Calu3 (cell line): ENCODE results near the gene GLRX. TPM values are rescaled to one million over a fixed set of nuclear protein-coding genes. Genes with fewer than 3 reads are reported as not detected.
"Not testable (repeated sequence)": the region's sequence is repeated elsewhere in the genome, so short reads cannot be mapped to it uniquely, and the experiment has no call there.

Experiments
- BruUV-seq: library from RNA; stranded (reverse); fragments of 400-500 nt; replicated peaks from 2 replicates; lab custom pipeline; 2021; lab: Mats Ljungman, UMichigan
- CTCF ChIA-PET: fragments of 300-600 bp; sonication (Branson Sonifier 250); formaldehyde crosslinking; loops from one replicate; lab custom pipeline; 2022; ENCODE audit warnings: antibody characterized with exemption; lab: Charles Lee
- DNase-seq: peaks from one replicate; pipeline ENCODE4 v3.0.0; 2022
- H3K27ac Mint-ChIP-seq: one replicate; pipeline ENCODE4 v1.8.0; 2022; ENCODE audit warnings: mixed read lengths; ENCODE audit not compliant: unreplicated experiment
- H3K27me3 Mint-ChIP-seq: one replicate; pipeline ENCODE4 v1.8.0; 2022; ENCODE audit warnings: mixed read lengths; ENCODE audit not compliant: unreplicated experiment
- H3K36me3 Mint-ChIP-seq: one replicate; pipeline ENCODE4 v1.8.0; 2022; ENCODE audit warnings: mild to moderate bottlenecking, moderate library complexity, mixed read lengths; ENCODE audit not compliant: insufficient read depth, unreplicated experiment
- H3K4me1 Mint-ChIP-seq: one replicate; pipeline ENCODE4 v1.8.0; 2022; ENCODE audit warnings: mild to moderate bottlenecking, low read depth, mixed read lengths; ENCODE audit not compliant: unreplicated experiment
- H3K4me3 Mint-ChIP-seq: one replicate; pipeline ENCODE4 v1.8.0; 2022; ENCODE audit warnings: mild to moderate bottlenecking, low read depth, moderate library complexity, mixed read lengths; ENCODE audit not compliant: unreplicated experiment
- H3K9me3 Mint-ChIP-seq: one replicate; pipeline ENCODE4 v1.8.0; 2022; ENCODE audit warnings: low read depth, mixed read lengths; ENCODE audit not compliant: unreplicated experiment
- intact Hi-C: fragments of 100-400 bp; cut with micrococcal nuclease; formaldehyde crosslinking; loops from one replicate; pipeline ENCODE4 v1.10.0; 2022; ENCODE audit not compliant: unreplicated experiment
- total RNA-seq: library from RNA; stranded (reverse); gene quantifications from 2 replicates; pipeline ENCODE4 v1.2.3, GENCODE V29; 2022
- TF ChIP-seq, protein P1 (sequence below): fragments of 200-600 bp; IDR thresholded peaks from one replicate; pipeline ENCODE4 v1.8.0; 2022; ENCODE audit warnings: antibody characterized with exemption; ENCODE audit not compliant: unreplicated experiment

Gene GLRX
- total RNA-seq, 1 experiment from 2014 or later: 27.9 TPM

DNA sequence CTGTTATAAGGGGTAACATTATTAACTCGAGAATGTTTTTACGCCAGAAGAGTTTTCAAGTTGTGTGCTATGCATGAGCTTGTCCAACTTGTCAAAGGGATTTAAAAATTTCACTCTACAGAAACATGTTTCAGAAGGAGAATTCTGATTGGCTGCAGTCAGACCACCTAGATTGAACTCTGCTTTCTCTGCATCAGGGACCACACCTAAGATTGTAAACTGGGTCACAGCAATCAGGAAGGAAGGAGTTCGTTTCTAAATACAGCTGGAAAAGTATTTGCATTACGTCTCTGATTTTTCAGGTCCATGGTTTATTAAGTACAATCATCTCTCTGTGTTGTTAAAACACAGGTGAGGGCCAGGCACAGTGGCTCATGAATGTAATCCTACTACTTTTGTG is 5.8 kb downstream of the GLRX start:
- TF ChIP-seq, protein P1, sequence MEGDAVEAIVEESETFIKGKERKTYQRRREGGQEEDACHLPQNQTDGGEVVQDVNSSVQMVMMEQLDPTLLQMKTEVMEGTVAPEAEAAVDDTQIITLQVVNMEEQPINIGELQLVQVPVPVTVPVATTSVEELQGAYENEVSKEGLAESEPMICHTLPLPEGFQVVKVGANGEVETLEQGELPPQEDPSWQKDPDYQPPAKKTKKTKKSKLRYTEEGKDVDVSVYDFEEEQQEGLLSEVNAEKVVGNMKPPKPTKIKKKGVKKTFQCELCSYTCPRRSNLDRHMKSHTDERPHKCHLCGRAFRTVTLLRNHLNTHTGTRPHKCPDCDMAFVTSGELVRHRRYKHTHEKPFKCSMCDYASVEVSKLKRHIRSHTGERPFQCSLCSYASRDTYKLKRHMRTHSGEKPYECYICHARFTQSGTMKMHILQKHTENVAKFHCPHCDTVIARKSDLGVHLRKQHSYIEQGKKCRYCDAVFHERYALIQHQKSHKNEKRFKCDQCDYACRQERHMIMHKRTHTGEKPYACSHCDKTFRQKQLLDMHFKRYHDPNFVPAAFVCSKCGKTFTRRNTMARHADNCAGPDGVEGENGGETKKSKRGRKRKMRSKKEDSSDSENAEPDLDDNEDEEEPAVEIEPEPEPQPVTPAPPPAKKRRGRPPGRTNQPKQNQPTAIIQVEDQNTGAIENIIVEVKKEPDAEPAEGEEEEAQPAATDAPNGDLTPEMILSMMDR: no peak
- peaks cover 24% of the 10 kb centered on the region for H3K4me1 Mint-ChIP-seq
- H3K27me3 Mint-ChIP-seq: no peaks in the 10 kb centered on the region
- H3K4me3 Mint-ChIP-seq: no peak overlapping the region
- H3K9me3 Mint-ChIP-seq: no peaks in the 10 kb centered on the region
- no peak for DNase-seq
- BruUV-seq: no TSS peak
- no peak overlapping the region for H3K27ac Mint-ChIP-seq
- intact Hi-C loops: no loop called here
- CTCF ChIA-PET: interaction anchor here (0.9 kb wide), 1 partner anchor 885 kb away, joined by 3 read pairs; no protein-coding TSS in a partner anchor
- peaks cover 10% of the 10 kb centered on the region for H3K36me3 Mint-ChIP-seq

DNA sequence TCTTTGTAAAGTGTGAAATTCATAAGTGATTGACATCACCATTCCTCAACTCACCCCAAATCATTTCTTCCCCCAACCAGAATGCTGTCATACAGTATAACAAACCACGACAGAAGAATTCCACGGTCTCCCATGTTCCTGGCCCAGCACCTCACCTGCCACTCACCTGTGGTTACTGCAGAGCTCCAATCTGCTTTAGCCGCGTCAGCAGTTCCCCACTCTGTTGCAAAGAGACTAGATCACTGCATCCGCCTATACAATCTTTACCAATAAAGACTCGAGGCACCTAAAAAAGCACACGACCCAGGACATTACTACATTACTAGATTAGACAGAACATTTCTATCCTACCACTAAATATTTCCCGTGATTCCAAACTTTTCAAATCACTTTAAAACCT is 6.2 kb downstream of the GLRX start:
- Mint-ChIP-seq H3K4me3 (no peak overlapping the region), H3K27ac (no peak overlapping the region), H3K9me3 (no peaks in the 10 kb centered on the region), H3K4me1 (peaks cover 24% of the 10 kb centered on the region), H3K36me3 (peaks cover 5% of the 10 kb centered on the region), H3K27me3 (no peaks in the 10 kb centered on the region)
- intact Hi-C loops: no loop called here
- CTCF ChIA-PET: interaction anchor here (0.9 kb wide), 1 partner anchor 885 kb away, joined by 3 read pairs; no protein-coding TSS in a partner anchor
- DNase-seq: no peak
- TF ChIP-seq, protein P1: no peak
- BruUV-seq: no TSS peak

DNA sequence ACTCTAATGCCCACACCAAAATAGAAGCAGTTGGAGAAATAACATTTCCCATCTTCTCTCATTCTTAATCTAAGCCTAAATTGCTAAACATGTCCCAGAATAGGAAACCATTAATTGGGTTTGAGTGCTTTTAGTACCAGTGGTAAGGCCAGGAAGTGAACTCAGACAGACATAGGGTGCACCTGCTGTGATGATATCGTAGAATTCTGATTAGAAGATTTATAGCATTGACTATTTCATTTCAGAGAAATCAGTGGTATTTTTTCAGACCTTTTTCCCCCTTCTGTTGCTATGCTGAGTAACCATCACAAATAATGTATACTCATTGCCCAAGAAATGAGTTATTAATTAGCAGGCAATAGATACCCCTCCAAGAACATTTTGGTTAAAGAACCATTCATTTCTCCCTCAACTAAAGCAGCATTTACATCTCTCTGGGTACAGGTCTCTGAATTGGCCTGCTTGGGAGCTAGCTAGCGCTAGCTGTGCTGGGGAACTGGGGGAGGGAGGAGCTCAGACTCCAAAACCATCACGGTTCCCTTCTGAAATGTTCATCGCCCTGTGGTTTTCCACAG is 7.3 kb downstream of the GLRX start:
- CTCF ChIA-PET: no interaction called here
- H3K4me1 Mint-ChIP-seq: peaks cover 32% of the 10 kb centered on the region
- DNase-seq: no peak

DNA sequence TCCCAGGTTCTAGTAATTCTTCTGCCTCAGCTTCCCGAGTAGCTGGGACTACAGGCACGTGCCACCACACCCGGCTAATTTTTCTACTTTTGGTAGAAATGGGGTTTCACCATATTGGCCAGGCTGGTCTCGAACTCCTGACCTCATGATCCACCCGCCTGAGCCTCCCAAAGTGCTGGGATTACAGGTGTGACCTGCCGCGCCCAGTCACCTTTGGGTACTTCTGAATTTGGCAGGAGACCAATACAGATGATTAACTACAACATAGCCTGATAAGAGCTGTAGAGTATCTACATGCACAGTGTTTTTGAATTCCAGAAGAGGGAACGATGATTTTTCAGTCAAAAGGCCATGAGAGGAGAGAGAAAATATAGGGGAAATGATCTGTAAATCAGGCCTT is 9.5 kb downstream of the GLRX start:
- BruUV-seq, H3K36me3 Mint-ChIP-seq, H3K9me3 Mint-ChIP-seq, H3K27me3 Mint-ChIP-seq, intact Hi-C loops, H3K4me3 Mint-ChIP-seq: not testable (repeated sequence)
- peak; percentile 35 for DNase-seq
- CTCF ChIA-PET: interaction anchor here (0.6 to 1.0 kb wide), 2 partner anchors 20 to 40 kb away, joined by 3 to 5 read pairs; no protein-coding TSS in a partner anchor
- peak overlapping the region; percentile 0 for H3K27ac Mint-ChIP-seq
- H3K4me1 Mint-ChIP-seq: peaks cover 53% of the 10 kb centered on the region

More for the DNA sequence above, 7.3 kb downstream of the GLRX start:
- Mint-ChIP-seq H3K4me3 (no peak overlapping the region), H3K27ac (no peak overlapping the region), H3K36me3 (peaks cover 5% of the 10 kb centered on the region), H3K9me3 (no peaks in the 10 kb centered on the region), H3K27me3 (no peaks in the 10 kb centered on the region)
- TF ChIP-seq, protein P1: no peak
- BruUV-seq: no TSS peak
- intact Hi-C loops: no loop called here

DNA sequence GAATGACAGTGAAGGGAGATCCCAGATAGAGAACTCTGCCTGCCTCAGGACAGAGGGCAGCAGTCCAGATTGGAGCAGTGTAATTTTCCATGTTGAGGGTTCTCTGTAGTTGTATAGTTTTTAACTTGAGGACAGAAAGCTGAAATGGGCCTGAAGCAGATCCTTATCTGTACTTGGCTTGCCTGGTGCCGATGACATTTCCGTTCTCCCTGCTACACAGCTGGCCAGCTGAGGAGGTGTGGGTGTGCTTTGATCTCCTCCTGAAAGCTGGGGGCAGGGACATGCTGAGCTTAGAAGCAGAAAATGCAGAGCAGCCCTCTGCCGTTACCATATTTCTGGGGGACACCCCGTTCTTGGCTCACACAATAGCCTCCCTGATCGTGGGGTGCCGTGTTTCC is 10.5 kb downstream of the GLRX start:
- no peak overlapping the region for H3K27ac Mint-ChIP-seq
- H3K36me3 Mint-ChIP-seq: peaks cover 5% of the 10 kb centered on the region
- H3K27me3 Mint-ChIP-seq: no peaks in the 10 kb centered on the region
- no peaks in the 10 kb centered on the region for H3K9me3 Mint-ChIP-seq
- CTCF ChIA-PET: interaction anchor here (0.6 to 1.0 kb wide), 2 partner anchors 19 to 1248 kb away, joined by 3 read pairs; no protein-coding TSS in a partner anchor
- TF ChIP-seq, protein P1: no peak
- no peak overlapping the region for H3K4me3 Mint-ChIP-seq
- intact Hi-C loops: no loop called here
- no TSS peak for BruUV-seq
- DNase-seq: no peak
- peaks cover 55% of the 10 kb centered on the region for H3K4me1 Mint-ChIP-seq

DNA sequence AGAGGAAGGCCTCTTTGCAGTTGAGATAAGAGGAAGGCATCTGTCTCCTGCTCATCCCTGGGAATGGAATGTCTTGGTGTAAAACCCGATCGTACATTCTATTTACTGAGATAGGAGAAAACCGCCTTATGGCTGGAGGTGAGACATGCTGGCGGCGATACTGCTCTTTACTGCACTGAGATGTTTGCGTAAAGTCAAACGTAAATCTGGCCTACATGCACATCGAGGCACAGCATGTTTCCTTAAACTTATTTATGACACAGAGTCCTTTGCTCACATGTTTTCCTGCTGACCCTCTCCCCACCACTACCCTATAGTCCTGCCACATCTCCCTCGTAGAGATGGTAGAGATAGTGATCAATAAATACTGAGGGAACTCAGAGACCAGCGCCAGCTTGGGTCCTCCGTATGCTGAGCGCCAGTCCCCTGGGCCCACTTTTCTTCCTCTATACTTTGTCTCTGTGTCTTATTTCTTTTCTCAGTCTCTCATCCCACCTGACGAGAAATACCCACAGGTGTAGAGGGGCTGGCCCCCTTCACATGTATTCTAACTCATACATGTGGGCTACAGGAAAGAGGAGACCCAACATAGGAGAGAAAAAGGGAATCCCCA is 11.0 kb downstream of the GLRX start:
- H3K9me3 Mint-ChIP-seq, DNase-seq, BruUV-seq, H3K4me3 Mint-ChIP-seq, H3K36me3 Mint-ChIP-seq, H3K27me3 Mint-ChIP-seq, intact Hi-C loops: not testable (repeated sequence)
- Mint-ChIP-seq H3K27ac (peak overlapping the region; percentile 15), H3K4me1 (peaks cover 55% of the 10 kb centered on the region)
- CTCF ChIA-PET: interaction anchor here (0.6 to 1.3 kb wide), 2 partner anchors 20 to 1248 kb away, joined by 3 to 4 read pairs; no protein-coding TSS in a partner anchor

DNA sequence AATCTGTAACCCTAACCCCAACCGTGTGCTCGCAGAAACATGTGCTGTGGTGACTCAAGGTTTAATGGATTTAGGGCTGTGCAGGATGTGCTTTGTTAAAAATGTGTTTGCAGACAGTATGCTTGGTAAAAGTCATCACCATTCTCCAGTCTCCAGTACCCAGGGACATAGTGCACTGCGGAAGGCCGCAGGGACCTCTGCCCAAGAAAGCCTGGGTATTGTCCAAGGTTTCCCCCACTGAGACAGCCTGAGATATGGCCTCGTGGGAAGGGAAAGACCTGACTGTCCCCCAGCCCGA is 11.5 kb downstream of the GLRX start:
- H3K36me3 Mint-ChIP-seq, H3K4me3 Mint-ChIP-seq, BruUV-seq, H3K27me3 Mint-ChIP-seq, intact Hi-C loops, DNase-seq, H3K9me3 Mint-ChIP-seq: not testable (repeated sequence)
- Mint-ChIP-seq H3K27ac (peak overlapping the region; percentile 15), H3K4me1 (peaks cover 55% of the 10 kb centered on the region)
- CTCF ChIA-PET: interaction anchor here (1.3 kb wide), 1 partner anchor 20 kb away, joined by 4 read pairs; no protein-coding TSS in a partner anchor
